ENCODE data around the gene CEMIP. TPM values are rescaled to one million over a fixed set of nuclear protein-coding genes. Genes with fewer than 3 reads are reported as not detected.

CEMIP gene
- total RNA-seq, 2 donors from 2014 or later, result 1.6 TPM; not detected in 1

GRCh38 chr15:80732818-80733217 lies 46.4 kb upstream of the CEMIP start:
- ATAC-seq (no peak), DNase-seq (no peak)
- H3K9me3 ChIP-seq, result no peaks in the 10 kb centered on the region
- no peaks in the 10 kb centered on the region for H3K27me3 ChIP-seq
- WGBS, 2 donors, result 92 to 94% methylated on average over 5 of the region's 5 CpGs
- no peak overlapping the region for H3K27ac ChIP-seq
- intact Hi-C loops (cut with DNase I), result no loop called here
- no peak overlapping the region for H3K4me3 ChIP-seq
- H3K4me1 ChIP-seq, result no peaks in the 10 kb centered on the region
- no peak for TF ChIP-seq POLR2A (IDR thresholded peaks at IDR 0.05)
- no peak for TF ChIP-seq CTCF (IDR thresholded peaks at IDR 0.05)
- no peaks in the 10 kb centered on the region for H3K36me3 ChIP-seq (replicated peaks in 1 of 2; ENCODE audit: insufficient read depth in 1 of 2, low read depth in 2 of 2)

- no peak overlapping the region for H3K27ac ChIP-seq
- H3K4me3 ChIP-seq, result no peak overlapping the region
- intact Hi-C loops (cut with DNase I), result no loop called here
- 57 to 70% methylated on average over 1 of the region's 1 CpG for WGBS, 2 donors
- ATAC-seq (no peak), DNase-seq (no peak)
- H3K36me3 ChIP-seq (replicated peaks in 1 of 2; ENCODE audit: insufficient read depth in 1 of 2, low read depth in 2 of 2), result no peaks in the 10 kb centered on the region
- no peak for TF ChIP-seq POLR2A (IDR thresholded peaks at IDR 0.05)
- TF ChIP-seq CTCF (IDR thresholded peaks at IDR 0.05), result no peak
- no peaks in the 10 kb centered on the region for H3K4me1 ChIP-seq
- H3K27me3 ChIP-seq, result no peaks in the 10 kb centered on the region
- no peaks in the 10 kb centered on the region for H3K9me3 ChIP-seq
These were observed 45.7 kb upstream of the CEMIP start for GRCh38 chr15:80733460-80733859.

- no peak for TF ChIP-seq CTCF (IDR thresholded peaks at IDR 0.05)
- no peak for TF ChIP-seq POLR2A (IDR thresholded peaks at IDR 0.05)
- no peak for DNase-seq
- Histone ChIP-seq H3K9me3 (no peaks in the 10 kb centered on the region), H3K27me3 (no peaks in the 10 kb centered on the region), H3K36me3 (replicated peaks in 1 of 2; ENCODE audit: insufficient read depth in 1 of 2, low read depth in 2 of 2) (no peaks in the 10 kb centered on the region), H3K4me1 (no peaks in the 10 kb centered on the region), H3K27ac (no peak overlapping the region), H3K4me3 (no peak overlapping the region)
- no peak for ATAC-seq
- intact Hi-C loops (cut with DNase I), result no loop called here
- 95 to 97% methylated on average over 8 of the region's 8 CpGs for WGBS, 2 donors
These were observed 43.8 kb upstream of the CEMIP start for GRCh38 chr15:80735344-80735743.

- ATAC-seq, result no peak
- Histone ChIP-seq H3K4me3 (no peak overlapping the region), H3K27ac (no peak overlapping the region), H3K27me3 (no peaks in the 10 kb centered on the region), H3K4me1 (no peaks in the 10 kb centered on the region), H3K9me3 (no peaks in the 10 kb centered on the region), H3K36me3 (replicated peaks in 1 of 2; ENCODE audit: insufficient read depth in 1 of 2, low read depth in 2 of 2) (no peaks in the 10 kb centered on the region)
- 64 to 76% methylated on average over 4 of the region's 4 CpGs for WGBS, 2 donors
- DNase-seq, result no peak
- intact Hi-C loops (cut with DNase I), result no loop called here
- TF ChIP-seq POLR2A (IDR thresholded peaks at IDR 0.05), result no peak
- TF ChIP-seq CTCF (IDR thresholded peaks at IDR 0.05), result no peak
These were observed 42.6 kb upstream of the CEMIP start for GRCh38 chr15:80736560-80736959.

GRCh38 chr15:80739919-80740318 lies 39.3 kb upstream of the CEMIP start:
- no peak for DNase-seq
- intact Hi-C loops (cut with DNase I), result no loop called here
- 86 to 94% methylated on average over 3 of the region's 3 CpGs for WGBS, 2 donors
- Histone ChIP-seq H3K4me1 (peaks cover 6% of the 10 kb centered on the region), H3K27me3 (no peaks in the 10 kb centered on the region), H3K36me3 (replicated peaks in 1 of 2; ENCODE audit: insufficient read depth in 1 of 2, low read depth in 2 of 2) (no peaks in the 10 kb centered on the region), H3K9me3 (no peaks in the 10 kb centered on the region), H3K27ac (no peak overlapping the region), H3K4me3 (no peak overlapping the region)
- TF ChIP-seq POLR2A (IDR thresholded peaks at IDR 0.05) (no peak), CTCF (IDR thresholded peaks at IDR 0.05) (no peak)
- no peak for ATAC-seq
